Upper lobe of left lung (tissue), 6 donors: Measurements from ENCODE around the gene CHST1. TPM values are rescaled to one million over a fixed set of nuclear protein-coding genes. Genes with fewer than 3 reads are reported as not detected.

Experiments used
- ATAC-seq, 2 donors: fragments of 200-7000 bp; cut with Tn5 transposase; one replicate each; pipeline ENCODE4 v1.9.1; 2022; ENCODE audit warnings: mild to moderate bottlenecking in 2 of 2, moderate library complexity in 2 of 2; ENCODE audit not compliant: low FRiP score in 2 of 2
- DNase-seq, 2 donors: peaks; one replicate each; pipeline ENCODE4 v3.0.0-alpha.2; 2019 to 2020
- H3K27ac ChIP-seq, 4 donors: fragments of 200-600 bp; sonication (generic); one replicate each; pipeline ENCODE4 v1.5.1; 2016 to 2019
- H3K27me3 ChIP-seq, 4 donors: fragments of 200-600 bp; sonication (generic); one replicate each; pipeline ENCODE4 v1.5.1; 2017 to 2019
- H3K36me3 ChIP-seq, 4 donors: fragments of 200-600 bp; sonication (generic); one replicate each; pipeline ENCODE4 v1.5.1; 2016 to 2019
- H3K4me1 ChIP-seq, 4 donors: fragments of 200-600 bp; sonication (generic); one replicate each; pipeline ENCODE4 v1.5.1; 2018 to 2019
- H3K4me3 ChIP-seq, 4 donors: fragments of 200-600 bp; sonication (generic); one replicate each; pipeline ENCODE4 v1.5.1; 2017 to 2019; ENCODE audit warnings: mild to moderate bottlenecking in 2 of 4, moderate library complexity in 1 of 4
- H3K9me3 ChIP-seq, 4 donors: fragments of 200-600 bp; sonication (generic); one replicate each; pipeline ENCODE4 v1.5.1; 2018 to 2019
- EP300 ChIP-seq, 4 donors: sonication (generic); formaldehyde crosslinking; IDR thresholded peaks; one replicate each; pipeline ENCODE4 v1.5.1; 2017; ENCODE audit warnings: antibody characterized with exemption in 4 of 4, control low read depth in 2 of 4
- POLR2A ChIP-seq, 4 donors: fragments of 450-650 bp; IDR thresholded peaks; one replicate each; pipeline ENCODE4 v1.5.1; 2016 to 2017; ENCODE audit warnings: antibody characterized with exemption in 4 of 4, mild to moderate bottlenecking in 2 of 4
- POLR2AphosphoS5 ChIP-seq, 2 donors: sonication (generic); formaldehyde crosslinking; IDR thresholded peaks; one replicate each; pipeline ENCODE4 v1.5.1; 2017; ENCODE audit warnings: antibody characterized with exemption in 2 of 2
- WGBS, 2 donors: methylation state at CpG; one replicate each; pipeline ENCODE4 v1.1.5; 2017 to 2018; 5-methylcytosine and 5-hydroxymethylcytosine counted together
- total RNA-seq, 6 donors: library from RNA; depleted of rRNA in 4 of 6; stranded (reverse); fragments of >200 nt in 4 of 6; gene quantifications; one replicate each; pipeline versions ENCODE4 v1.1.0 to v1.2.1, GENCODE V29; 2016 to 2021
- TF ChIP-seq, protein P1 (sequence below), 6 experiments: fragments of 450-650 bp in 4 of 6; fragments of 200-600 bp in 2 of 6; sonication (generic) in 2 of 6; IDR thresholded peaks; one replicate each; pipeline ENCODE4 v1.5.1; 2016 to 2019; ENCODE audit warnings: antibody characterized with exemption in 6 of 6
- donor health status: DM: no; HTN: no; CAD: no; lungs with moderate emphysema.
- donor health status: DM: no; HTN: yes; CAD: no; lungs with severe emphysema.

CHST1 gene
- total RNA-seq, 6 donors from 2014 or later, result 1.6 to 7.4 (median 2.6) TPM

DNA sequence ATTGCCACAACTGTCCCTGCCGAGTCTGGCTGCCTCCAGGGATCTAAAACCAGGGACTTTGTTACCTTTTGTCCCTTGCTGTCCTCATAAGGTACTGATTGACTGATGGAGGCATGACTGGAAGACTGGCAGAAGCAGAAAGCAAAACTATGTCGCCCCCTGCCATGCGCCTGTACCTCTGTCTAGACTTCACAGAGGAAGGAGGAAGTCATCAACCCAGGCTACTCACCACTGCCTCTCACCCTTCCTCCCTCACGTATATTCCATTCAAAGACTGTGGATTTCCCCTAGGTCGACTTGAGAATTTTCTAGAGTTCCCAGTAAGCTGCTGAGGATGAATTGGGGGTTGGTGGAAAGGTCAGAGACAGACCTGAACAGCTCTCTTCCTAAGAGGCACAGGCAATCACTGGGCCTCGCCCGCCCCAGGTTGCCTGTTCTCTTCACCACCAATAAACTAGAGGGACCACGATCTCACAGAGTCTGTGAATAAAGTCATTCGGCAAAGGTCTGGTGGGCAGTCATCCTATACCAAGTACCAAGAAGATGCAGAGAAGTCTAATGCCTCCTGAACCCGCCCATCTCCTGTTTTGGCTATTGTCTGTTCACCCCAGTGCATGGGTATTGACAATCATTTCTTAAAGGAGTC, 27.5 kb upstream of the CHST1 start:
- TF ChIP-seq, protein P1, sequence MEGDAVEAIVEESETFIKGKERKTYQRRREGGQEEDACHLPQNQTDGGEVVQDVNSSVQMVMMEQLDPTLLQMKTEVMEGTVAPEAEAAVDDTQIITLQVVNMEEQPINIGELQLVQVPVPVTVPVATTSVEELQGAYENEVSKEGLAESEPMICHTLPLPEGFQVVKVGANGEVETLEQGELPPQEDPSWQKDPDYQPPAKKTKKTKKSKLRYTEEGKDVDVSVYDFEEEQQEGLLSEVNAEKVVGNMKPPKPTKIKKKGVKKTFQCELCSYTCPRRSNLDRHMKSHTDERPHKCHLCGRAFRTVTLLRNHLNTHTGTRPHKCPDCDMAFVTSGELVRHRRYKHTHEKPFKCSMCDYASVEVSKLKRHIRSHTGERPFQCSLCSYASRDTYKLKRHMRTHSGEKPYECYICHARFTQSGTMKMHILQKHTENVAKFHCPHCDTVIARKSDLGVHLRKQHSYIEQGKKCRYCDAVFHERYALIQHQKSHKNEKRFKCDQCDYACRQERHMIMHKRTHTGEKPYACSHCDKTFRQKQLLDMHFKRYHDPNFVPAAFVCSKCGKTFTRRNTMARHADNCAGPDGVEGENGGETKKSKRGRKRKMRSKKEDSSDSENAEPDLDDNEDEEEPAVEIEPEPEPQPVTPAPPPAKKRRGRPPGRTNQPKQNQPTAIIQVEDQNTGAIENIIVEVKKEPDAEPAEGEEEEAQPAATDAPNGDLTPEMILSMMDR (IDR thresholded peaks at IDR 0.05), result no peak
- no peak for TF ChIP-seq POLR2A (IDR thresholded peaks at IDR 0.05)
- TF ChIP-seq EP300 (IDR thresholded peaks at IDR 0.05), result no peak
- no peak for TF ChIP-seq POLR2AphosphoS5 (IDR thresholded peaks at IDR 0.05)

DNA sequence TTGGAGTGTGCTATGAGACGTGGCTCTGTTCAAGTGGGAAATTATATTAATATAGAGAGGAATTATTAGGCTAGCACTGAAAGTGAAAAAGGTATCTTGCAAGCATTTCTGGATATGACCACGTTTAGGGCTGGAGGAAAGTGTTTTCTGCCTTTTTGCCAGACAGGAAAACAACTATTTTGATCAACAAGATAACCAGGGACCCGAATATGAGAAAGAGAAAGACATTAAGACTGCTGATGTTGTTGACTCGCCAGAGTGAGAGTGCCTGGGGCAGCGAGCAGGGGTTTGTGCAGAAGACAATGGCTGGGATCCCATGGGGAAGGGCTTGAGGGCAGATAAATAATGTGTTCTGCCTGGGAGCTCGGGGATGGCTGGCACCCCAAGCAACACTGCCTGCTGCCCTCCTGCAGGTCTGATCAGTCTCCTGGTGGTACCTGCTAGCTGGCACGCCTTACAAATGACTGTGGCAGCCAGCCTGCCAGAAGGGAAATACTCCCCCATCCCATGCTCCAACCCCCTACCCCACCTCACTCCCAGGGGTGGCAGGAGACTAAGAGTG, 23.1 kb upstream of the CHST1 start:
- H3K36me3 ChIP-seq, result no peaks in the 10 kb centered on the region
- WGBS, 2 donors, result 51 to 52% methylated on average over 6 to 7 of the region's 7 CpGs
- no peaks in the 10 kb centered on the region for H3K27me3 ChIP-seq
- no peak overlapping the region for H3K4me3 ChIP-seq
- no peak overlapping the region for H3K27ac ChIP-seq
- TF ChIP-seq POLR2AphosphoS5 (IDR thresholded peaks at IDR 0.05), result no peak
- TF ChIP-seq, protein P1 (IDR thresholded peaks at IDR 0.05), result no peak
- no peak for TF ChIP-seq POLR2A (IDR thresholded peaks at IDR 0.05)
- TF ChIP-seq EP300 (IDR thresholded peaks at IDR 0.05), result no peak
- H3K4me1 ChIP-seq, result no peaks in the 10 kb centered on the region
- DNase-seq (no peak), ATAC-seq (no peak)
- no peaks in the 10 kb centered on the region for H3K9me3 ChIP-seq

More for the DNA sequence above, 27.5 kb upstream of the CHST1 start:
- Histone ChIP-seq H3K4me1 (no peaks in the 10 kb centered on the region), H3K9me3 (no peaks in the 10 kb centered on the region), H3K27ac (no peak overlapping the region), H3K4me3 (no peak overlapping the region), H3K36me3 (no peaks in the 10 kb centered on the region), H3K27me3 (no peaks in the 10 kb centered on the region)
- DNase-seq (no peak), ATAC-seq (no peak)
- WGBS, 2 donors, result 77 to 82% methylated on average over 10 of the region's 10 CpGs

DNA sequence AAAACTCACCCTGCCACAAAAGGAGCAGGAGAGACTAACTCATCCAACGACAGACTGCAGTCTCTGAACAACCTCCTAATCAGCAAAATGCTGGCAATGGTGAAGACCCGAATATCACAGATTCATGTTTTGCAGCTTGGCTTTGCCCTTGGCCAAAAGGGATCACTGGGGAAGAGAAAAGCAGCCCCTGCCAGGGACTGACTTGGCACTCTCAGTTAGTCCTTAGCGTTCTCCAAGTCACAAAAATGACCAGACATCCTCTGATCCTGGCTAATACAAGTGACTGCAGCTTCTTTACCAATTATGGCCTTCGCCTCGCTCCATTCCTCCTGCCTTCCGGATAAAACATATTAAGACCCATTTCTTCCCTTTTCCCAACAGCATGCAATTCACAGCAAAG, 22.4 kb upstream of the CHST1 start:
- TF ChIP-seq POLR2AphosphoS5 (IDR thresholded peaks at IDR 0.05), result no peak
- no peak for TF ChIP-seq POLR2A (IDR thresholded peaks at IDR 0.05)
- TF ChIP-seq, protein P1 (IDR thresholded peaks at IDR 0.05), result no peak
- no peak for TF ChIP-seq EP300 (IDR thresholded peaks at IDR 0.05)
- Histone ChIP-seq H3K27ac (no peak overlapping the region), H3K9me3 (no peaks in the 10 kb centered on the region), H3K4me1 (no peaks in the 10 kb centered on the region), H3K27me3 (no peaks in the 10 kb centered on the region), H3K4me3 (no peak overlapping the region), H3K36me3 (no peaks in the 10 kb centered on the region)
- WGBS, 2 donors, result 90 to 91% methylated on average over 6 of the region's 6 CpGs
- no peak for DNase-seq
- no peak for ATAC-seq

DNA sequence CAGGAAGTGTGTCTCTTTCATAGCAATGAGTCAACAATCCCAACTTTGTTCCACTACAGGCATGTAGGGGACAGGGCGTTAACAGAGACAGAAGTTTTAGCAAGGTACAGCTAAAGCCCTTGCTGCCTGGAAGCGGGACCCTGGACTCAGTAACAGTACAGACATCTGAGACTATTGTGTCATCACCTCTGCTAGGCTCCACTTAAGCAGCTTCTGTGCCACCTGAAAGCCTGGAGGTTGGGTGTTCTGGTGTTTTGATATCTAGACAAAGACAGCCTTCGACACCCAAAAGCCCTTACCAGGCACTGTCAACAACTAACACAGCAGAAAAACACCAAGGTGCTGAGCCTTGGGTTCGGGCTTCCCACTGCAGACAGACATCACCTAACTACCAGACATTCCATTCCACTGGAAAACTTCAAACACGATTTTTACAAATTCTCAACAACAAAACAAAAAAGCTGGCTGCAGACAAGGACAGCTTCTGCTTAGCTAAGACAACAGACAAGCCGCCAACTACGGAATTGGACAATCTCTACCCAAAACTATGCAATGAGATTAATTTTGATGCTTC, 20.6 kb upstream of the CHST1 start:
- no peaks in the 10 kb centered on the region for H3K9me3 ChIP-seq
- ATAC-seq (no peak), DNase-seq (no peak)
- no peak overlapping the region for H3K27ac ChIP-seq
- H3K36me3 ChIP-seq, result no peaks in the 10 kb centered on the region
- H3K27me3 ChIP-seq, result no peaks in the 10 kb centered on the region
- TF ChIP-seq, protein P1 (IDR thresholded peaks at IDR 0.05), result no peak
- TF ChIP-seq POLR2A (IDR thresholded peaks at IDR 0.05) (no peak), POLR2AphosphoS5 (IDR thresholded peaks at IDR 0.05) (no peak), EP300 (IDR thresholded peaks at IDR 0.05) (no peak)
- H3K4me1 ChIP-seq, result no peaks in the 10 kb centered on the region
- H3K4me3 ChIP-seq, result no peak overlapping the region
- 75 to 86% methylated on average over 5 to 7 of the region's 7 CpGs for WGBS, 2 donors
